ENCODE data around the gene TMEM250.

TMEM250 gene

DNA sequence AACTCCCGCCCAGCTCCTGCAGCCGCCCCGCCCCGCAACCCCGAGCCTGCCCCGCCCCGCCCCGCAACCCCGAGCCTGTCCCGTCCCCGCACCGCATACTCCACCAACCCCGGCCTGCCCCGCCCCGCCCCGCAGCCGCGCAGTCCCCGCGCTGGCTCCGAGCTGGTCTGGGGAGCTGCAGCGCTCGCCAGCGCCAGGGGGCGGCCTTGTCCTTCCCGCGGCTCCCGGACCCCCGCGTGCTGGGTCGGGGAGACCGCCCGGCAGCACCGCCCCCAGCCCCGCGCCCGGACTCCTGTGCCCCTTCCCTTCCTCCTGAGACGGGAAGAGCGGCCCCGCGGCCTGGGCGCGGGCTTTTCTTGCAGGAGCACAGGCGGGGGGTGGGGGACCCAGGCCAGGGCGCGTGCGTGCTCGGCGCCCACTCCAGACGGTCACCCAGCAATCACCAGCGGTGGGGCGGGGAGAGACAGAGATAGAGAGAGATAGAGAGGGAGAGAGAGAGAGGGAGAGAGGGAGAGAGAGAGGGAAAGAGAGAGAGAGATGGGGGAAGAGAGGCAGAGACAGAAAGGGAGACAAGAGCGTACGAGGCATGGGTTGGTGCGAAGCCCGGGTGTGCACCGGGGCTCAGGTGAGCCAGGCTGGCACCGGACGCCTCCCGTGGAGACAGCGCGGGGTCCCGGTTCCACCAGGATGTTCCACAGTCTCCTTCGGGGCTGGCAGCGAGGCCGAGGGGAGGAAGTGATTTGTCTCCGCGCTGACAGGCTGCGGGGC, 14.7 kb upstream of the TMEM250 start:
- no peak for DNase-seq (ENCODE audit: low read depth in 4 of 4, low spot score in 1 of 4)

DNA sequence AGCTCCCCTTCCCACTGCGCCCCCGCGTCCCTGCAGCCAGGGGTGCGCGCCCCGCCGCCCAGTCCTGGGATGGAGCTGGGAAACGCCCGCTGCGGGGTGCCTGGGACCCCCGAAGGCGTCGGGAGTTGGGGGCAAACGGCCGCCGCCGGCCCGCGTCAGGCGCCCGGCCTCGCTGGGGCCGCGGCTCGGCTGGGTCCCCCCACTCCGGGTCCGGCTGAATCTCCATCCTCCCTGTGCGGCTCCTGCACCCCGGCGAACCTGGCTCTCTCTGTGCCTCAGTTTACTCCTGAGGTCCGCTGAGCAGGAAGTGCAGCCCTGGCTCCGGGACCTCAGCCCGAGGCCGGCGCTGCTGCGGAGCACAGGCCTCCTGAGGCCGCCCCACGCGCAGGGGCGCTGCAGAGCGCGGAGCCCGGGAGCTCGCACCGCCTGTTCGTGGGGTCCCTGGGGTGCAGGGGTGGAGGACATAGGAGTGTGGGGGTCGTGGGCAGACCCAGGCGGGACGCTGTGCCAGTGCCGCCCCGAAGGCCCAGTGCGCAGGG, 13.9 kb upstream of the TMEM250 start:
- DNase-seq (ENCODE audit: low read depth in 4 of 4, low spot score in 1 of 4) = no peak

DNA sequence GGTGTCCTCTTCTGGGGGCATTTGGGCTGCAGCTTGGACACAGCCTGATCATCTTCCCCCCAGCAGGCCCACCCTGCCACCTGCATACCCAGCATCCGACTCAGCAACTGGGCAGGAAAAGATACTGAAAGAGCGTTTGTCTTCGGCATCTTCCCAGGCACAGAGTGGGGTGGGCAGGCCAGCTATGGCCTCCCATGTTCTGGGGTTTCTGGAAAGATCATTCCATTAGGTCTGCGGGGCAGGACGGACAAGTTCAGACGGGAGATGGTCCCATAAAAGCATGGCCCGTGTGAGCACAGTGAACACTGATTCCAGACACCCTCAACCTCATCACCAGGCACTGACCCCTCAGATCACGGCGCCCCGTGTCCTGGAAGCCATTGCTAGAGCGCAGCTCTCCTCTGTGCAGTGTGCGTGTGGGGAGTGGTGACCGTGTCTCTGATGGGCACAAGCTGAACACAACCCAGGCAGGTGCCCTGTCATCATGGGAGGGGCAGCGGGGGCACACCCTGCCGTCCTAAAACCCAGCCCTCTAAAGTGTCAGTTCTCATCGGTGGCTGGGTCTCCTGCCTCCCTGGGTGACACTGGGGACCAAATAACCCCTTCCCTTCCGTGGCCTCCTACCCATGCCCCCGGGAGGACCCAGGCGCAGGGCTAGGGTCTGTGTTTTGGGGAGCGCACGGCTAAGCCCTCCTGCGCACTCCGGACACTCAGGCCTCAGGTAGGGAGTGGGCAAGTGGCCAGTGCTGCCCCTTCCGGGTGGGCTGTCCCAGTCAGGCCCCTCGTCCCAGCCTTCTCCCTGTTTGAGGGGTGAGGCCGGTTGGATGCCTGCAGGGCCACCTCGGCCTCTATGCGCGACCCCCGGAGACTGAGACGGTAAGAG, 13.2 kb upstream of the TMEM250 start:
- no peak for DNase-seq (ENCODE audit: low read depth in 4 of 4, low spot score in 1 of 4)

DNA sequence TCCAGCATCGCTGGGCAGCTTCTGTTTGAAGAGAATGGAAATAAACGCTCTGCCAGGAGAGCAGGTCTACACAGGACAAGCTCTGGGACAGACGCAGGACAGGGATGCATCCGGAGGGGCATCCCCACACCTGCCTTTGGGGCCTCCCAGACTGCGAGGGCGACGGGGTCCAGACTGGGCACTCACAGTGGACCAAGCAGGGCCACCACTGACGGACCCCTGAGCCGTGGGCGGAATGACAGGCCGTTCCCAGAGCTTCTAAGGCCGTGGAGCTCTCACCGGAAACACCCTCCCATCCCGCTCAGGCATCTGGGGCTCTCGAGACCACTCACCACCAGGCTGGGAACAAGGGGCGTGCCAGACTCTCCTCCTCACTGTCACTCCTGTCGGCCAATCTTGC, 10.5 kb upstream of the TMEM250 start:
- DNase-seq (ENCODE audit: low read depth in 4 of 4, low spot score in 1 of 4) = no peak

DNA sequence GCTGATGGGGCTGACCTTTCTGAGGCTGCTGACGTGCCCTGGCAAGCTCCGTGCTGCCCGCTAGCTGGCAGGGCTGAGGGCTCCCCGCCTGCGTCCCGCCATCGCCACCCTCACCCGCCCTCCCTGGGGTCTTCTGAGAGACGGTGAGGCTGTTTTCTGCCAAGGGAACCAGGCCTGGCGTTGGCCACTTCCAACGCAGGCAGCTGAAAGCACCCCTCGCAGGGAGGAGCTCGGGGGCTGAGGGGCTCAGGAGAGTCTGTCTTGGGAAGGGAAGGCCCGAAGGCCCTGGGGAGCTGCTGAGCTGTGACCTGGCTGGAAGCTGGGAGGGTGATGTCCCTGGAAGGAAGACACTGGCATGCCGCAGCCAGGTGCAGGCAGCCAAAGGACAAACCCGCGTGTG, 9.8 kb upstream of the TMEM250 start:
- DNase-seq (ENCODE audit: low read depth in 4 of 4, low spot score in 1 of 4) = no peak

DNA sequence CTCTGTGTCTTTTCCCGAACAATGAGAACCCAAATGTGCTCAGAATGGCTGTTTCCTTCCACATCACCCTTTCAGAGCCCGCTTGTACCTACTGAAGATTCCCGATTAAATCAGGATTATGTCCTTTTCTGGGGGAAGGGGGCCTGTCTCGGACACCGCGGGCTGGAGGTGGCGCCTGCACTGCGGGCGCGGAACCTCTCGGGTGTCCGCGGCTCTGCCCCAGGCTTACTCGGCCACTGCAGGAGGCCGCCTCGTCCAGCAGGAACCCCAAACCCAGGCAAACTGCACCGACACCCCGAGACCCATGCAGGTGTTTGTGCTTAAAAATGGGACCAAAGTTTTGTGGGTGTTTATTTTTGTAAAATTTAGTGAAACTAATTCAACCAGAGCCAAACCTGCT, 8.6 kb upstream of the TMEM250 start:
- DNase-seq (ENCODE audit: low read depth in 4 of 4, low spot score in 1 of 4) = no peak

DNA sequence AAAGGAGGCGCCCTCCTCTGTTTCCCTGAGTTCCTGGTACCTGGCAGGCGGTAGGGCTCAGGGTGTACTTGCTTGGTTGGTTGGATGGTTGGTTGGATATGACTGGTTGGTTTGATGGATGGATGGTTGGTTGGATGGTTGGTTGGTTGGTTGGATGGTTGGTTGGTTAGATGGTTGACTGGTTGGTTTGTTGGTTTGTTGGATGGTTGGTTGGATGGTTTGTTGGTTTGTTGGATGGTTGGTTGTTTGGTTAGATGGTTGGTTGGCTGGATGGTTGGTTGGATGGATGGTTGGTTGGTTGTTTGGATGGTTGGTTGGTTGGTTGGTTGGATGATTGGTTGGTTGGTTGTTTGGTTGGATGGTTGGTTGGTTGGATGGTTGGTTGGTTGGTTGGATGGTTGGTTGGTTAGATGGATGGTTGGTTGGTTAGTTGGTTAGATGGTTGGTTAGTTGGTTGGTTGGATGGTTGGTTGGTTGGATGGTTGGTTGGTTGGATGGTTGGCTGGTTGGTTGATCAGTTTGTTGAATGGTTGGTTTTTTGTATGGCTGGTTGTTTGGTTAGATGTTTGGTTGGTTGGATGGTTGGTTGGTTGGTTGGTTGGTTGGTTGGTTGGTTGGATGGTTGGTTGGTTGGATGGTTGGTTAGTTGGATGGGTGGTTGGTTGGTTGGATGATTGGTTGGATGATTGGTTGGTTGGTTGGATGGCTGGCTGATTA, 6.5 kb upstream of the TMEM250 start:
- DNase-seq (ENCODE audit: low read depth in 4 of 4, low spot score in 1 of 4) = no peak

DNA sequence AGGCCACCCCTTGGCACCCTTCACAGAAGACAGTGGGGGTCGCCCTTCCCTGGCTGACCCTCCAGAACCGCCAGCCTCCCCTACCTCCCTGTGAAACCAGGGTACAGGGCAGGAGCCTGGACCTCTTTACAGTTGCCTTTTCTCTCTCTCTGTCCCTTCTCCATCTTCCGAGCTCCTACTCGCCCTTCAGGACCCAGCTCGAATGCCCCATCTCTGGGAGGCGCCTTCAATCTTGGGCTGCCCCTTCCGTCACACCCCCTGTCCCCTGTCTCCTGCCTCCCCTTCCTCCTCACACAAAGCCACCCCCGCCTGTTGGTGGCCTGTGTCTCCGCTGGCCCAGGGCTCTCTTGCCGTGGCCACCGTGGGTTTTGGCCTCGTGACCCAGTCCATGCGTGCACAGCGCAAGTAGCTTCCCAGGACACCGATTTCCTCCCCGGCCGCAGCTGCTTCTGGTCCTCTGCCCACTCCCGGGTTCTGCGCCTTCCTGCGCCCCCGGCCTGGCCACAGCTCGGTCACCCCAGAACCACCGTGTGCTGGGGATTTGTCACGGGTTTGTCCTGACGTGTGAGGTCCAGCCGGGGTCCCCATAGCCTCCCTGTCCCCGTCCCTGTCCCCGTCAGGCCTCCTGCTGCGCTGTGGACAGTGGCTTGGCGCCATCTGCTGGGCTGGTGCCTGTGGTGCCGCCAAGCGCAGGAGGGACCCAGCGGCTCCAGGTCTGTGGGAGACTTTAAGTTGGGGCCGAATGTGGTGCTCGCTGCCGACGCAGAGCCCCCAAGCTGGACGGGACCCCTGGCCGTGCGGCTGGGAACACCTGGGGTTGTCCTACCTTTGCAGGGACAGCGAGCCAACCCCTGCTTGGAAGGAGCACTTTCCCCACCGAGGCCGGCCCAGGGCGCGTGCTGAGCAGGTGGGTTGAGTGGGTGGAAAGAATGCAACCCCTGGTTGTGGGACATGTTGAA, 4.0 kb upstream of the TMEM250 start:
- DNase-seq (ENCODE audit: low read depth in 4 of 4, low spot score in 1 of 4) = peak; percentile 60 to 71 (median 66)

DNA sequence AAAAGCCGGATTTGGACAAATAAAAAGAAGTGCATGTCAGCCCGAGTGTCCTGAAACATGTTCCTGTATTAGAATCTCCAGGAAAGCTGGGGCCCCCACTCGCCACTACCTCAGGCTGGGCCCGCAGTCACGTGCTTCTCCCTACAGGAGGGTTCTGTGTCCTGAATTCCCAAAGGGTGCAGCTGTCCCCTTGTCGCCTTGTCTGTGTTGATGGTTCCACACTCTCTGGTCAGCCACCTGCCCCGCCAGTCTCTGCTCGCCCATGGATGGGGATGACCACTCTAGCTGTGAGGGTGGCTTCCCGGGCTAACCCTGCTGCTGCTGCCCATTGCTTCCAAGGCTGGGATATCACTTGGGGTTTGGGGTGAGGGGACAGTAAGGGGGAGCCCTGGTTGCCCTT, 3.1 kb upstream of the TMEM250 start:
- DNase-seq (ENCODE audit: low read depth in 4 of 4, low spot score in 1 of 4) = no peak

DNA sequence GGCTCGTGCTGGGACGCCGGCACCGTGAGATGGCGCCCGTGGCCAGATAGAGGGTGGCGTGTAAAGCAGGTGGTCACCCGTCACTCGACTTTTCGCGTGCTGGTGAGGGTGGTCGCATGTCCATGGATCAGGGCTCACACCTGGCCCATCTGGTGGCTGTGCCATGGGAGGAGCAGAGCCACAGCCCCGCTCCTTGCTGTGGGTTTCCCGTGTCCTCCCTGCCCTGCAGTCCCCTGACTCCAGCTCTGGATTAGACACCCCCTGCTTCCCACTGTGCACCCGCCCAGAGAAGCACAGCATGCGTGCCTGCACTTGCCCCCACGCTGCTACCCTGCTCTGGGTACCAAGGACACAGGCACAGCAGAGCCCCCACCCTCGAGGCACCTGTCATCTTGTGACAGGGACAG, 1.8 kb upstream of the TMEM250 start:
- DNase-seq (ENCODE audit: low read depth in 4 of 4, low spot score in 1 of 4) = no peak

DNA sequence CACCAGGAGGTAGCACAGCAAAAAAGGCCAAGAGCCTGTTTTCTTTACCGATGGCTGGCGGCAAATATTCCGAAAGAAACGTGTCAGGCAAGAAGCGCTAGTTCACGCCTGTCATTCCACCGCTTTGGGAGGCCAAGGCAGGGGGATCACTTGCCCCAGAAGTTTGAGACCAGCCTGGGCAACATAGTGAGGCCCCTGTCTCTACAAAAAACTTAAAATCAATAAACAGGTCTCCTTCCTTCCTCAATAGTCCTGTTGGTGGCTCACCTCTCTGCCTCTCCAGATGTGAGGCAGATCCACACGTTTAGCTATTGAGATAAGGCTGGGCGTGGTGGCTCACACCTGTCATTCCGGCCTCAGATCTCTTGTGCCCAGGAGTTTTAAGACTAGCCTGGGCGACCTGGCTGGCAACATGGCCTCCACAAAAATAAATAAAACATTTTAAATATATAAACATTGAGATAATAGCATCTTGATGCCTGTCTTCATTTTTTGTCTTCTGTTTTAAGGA, 1.3 kb upstream of the TMEM250 start:
- DNase-seq (ENCODE audit: low read depth in 4 of 4, low spot score in 1 of 4) = no peak

DNA sequence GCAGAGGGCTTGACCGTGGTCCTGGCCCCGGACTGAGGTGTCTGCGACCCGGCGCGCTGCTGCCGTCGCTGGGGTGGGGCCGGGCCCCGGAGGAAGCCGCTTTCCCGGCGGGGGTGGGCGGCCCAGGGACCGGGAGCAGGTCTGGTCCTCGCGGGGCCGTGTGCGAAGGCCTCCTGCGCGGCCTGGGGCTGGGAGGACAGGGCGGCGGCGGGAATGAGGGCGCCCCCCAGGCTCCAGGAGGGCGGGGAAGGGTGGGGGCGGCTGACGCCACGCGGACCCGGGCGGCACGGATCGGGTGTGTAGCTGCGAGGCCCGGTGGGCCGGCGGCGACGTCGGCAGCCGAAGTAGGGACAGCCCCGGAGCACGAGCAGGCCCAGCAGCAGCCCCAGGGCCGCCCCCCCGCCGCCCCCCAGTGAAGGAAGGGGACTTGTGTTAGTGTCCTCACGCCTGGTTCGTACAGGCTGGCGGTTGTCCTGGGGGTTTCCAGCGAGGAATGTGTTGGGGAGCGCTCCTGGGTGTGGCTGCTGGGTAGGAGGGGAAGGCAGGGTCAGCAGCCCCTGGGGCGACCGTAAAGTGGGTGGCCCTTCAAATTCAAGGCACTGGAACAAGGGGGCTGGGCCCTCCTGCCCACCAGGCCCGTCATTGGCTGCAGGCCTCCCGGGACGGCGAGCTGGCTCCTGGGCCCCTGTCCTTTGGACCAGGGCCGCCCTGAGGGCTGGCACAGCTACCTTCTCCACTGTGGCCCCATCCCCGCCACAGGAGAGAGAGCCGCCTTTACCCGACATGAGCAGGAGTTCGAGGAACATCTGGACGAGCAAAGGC, 597 bp upstream of the TMEM250 start:
- no peak for DNase-seq (ENCODE audit: low read depth in 4 of 4, low spot score in 1 of 4)

DNA sequence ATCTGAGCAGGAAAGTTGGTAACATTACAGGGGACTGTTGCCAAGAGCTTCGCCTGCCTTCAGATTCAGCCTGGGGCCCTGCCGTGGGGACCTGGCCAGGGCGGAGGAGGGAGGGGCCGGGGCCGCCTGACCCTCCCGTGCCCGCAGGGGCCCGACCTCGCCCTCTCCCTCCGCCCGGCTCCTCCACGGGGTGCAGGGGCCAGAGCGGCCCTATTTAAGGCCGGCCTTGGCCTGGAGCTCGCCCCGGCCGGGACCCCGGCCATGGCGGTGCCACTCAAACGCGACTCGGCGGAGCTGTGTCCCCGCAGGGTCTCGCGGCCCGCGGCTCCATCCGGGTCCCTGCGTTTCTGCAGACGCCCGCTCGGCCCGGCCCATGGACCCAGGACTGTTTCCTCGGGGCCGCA, 757 bp downstream of the TMEM250 start:
- DNase-seq (ENCODE audit: low read depth in 4 of 4, low spot score in 1 of 4) = no peak

DNA sequence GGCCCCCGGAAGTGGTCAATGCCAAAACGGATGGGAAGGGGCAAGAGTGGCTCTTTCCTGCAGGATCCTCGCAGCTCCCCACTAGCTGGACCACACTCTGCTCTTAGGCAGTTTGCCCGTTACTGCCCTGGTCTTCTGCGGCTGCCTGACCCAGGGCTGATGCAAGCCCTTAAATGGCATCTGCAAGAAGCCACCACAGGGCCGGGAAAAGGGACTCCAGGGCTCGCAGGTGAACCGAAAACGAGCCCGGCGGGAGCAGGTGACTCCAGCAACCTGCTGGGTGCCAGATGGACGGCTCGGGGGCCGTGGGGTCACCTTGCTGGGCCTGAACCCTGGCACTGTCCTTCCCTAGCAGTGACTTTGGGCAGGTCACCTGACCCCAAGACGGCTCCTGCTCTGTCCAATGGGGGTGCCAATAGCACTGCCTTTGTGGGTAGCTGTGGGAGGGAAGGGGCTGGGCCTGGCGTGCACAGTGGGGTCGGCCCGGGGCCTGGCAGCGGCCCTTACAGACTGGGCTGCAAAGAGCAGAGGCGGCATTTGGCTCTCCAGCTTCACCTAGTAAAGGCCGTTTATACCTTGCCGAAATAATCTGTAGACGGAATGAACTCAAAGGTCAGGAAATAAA, 1.3 kb downstream of the TMEM250 start:
- DNase-seq (ENCODE audit: low read depth in 4 of 4, low spot score in 1 of 4) = no peak

DNA sequence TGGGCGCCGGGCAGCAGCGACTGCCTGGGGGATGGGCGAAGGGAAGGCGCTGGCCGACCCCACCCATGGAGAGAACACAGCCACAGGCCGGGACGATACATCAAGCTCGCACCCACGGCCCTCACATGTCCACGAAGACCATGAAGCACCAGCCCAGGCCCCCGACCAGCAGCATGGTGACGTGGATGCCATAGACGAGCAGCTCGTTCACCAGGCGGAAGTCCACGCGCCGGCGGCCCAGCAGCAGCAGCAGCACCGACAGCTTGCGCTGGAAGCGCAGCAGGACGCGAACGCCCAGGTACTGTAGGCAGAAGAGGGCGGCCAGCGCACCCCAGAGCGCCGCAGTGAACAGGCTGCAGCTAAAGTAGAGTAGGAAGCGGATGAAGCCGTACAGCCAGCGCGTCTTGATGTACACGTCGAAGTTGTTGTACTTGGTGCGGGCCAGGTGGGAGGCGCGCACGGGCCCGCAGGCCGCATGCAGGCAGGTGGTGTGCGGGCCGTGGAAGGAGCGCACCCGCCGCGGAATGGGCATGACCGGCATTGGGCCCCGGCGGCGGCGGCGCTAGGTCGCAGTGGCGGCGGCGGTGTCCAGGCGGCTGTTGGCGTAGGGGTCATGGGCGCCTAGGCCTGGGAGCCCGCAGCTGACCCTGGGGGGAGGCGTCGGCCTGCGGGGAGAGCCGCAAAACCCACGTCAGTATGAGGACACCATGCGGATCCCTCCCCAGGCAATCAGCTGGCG, 2.1 kb downstream of the TMEM250 start:
- no peak for DNase-seq (ENCODE audit: low read depth in 4 of 4, low spot score in 1 of 4)

DNA sequence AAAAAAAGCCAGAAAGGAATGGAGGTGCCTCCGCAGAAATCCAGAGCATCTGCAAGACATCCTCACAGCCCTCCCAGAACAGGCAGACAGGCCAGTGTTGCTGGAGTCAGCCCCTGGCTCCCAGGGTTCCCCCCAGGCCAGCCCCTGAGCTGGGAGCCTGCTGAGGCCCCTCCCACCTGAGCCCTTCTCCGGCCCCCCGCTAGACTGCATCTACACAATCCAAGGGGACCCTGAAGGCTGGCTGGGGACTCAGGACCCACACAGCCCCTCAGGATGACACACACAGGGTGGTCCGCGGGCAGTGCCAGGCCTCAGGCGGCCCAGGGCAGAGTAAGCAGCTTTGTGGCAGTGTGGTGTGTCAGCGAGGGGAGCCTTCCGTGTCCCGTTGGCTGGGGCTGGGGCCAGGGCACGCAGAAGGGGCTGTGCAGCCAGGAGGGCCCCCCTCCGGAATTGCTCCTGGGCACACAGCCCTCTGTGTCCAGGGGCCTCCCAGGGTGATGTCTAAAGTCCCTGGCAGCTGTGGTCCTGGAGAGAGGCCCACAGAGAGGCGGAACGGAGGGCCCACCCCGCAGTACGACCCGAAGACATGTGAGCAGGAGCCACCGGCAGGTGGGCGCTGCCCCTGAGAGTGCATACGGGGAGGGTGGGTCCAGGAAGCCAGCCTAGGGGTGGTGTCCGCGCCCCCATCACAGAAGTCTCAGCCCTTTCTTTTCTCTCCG, 2.9 kb downstream of the TMEM250 start:
- DNase-seq (ENCODE audit: low read depth in 4 of 4, low spot score in 1 of 4) = no peak

DNA sequence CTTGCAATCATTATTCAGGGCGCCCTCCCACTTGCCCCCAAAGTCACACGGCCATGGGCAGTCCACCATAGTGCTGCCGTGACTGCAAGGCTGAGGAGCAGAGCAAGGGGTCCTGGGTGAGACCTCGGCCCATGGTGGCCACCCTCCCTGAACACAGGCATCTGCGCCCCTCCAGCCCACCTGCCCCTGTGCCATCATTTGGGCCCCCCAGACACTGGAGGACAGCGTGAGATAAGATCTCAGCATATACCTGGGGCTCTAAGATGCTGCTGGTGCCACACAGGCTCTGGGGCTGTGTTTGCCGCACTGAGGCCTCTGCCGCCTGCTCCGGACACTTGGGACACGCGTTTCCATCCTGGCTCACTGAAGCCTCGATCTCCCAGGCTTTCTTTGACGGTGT, 3.5 kb downstream of the TMEM250 start:
- DNase-seq (ENCODE audit: low read depth in 4 of 4, low spot score in 1 of 4) = no peak

DNA sequence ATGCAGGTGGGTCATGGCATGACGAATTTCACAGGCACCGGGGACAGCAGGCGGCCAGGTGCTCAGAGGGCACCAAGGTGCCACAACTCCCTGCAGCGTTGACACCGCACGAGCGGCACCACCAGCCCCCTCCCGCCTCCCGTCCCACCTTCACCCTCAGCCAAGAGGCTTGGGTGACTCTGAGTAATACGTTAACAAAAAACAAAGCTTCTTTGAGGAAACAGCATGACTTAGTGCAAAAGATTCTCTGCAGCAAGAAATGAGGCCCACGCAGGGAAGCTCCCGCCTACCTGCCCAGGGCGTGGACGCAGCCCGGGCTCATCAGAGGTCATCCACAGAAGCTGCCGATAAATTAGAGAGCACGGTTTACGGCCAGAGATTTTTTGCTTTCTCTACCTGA, 4.1 kb downstream of the TMEM250 start:
- no peak for DNase-seq (ENCODE audit: low read depth in 4 of 4, low spot score in 1 of 4)

Data from stimulated activated CD4-positive, alpha-beta T cell treated with anti-CD3 and anti-CD28 coated beads, Interleukin-1b, Interleukin-23, amount 100 ng/mL, for 24 hours (primary cell).